Body of pancreas (tissue), 4 donors: ENCODE results near the gene EGR1. TPM values are rescaled to one million over a fixed set of nuclear protein-coding genes. Genes with fewer than 3 reads are reported as not detected.

Experiments used
- ATAC-seq: fragments of 150-250 bp; one replicate; pipeline ENCODE4 v1.9.1; 2016
- DNase-seq, 4 donors: peaks; one replicate each; pipeline ENCODE4 v3.0.0-alpha.2; 2019
- H3K27ac ChIP-seq, 4 donors: fragments of 200-600 bp; sonication (generic); 1 replicate in 3 of 4; 2 replicates in 1 of 4; pipeline versions ENCODE4 v1.5.1 to v1.6.1; 2016 to 2019; ENCODE audit warnings: mild to moderate bottlenecking in 1 of 4, mixed read lengths in 1 of 4, moderate library complexity in 1 of 4
- H3K27me3 ChIP-seq, 2 donors: fragments of 200-600 bp; sonication (generic); one replicate each; pipeline ENCODE4 v1.6.0; 2016; ENCODE audit warnings: mild to moderate bottlenecking in 1 of 2
- H3K36me3 ChIP-seq, 2 donors: fragments of 200-600 bp; sonication (generic); replicated peaks in 1 of 2; 2 replicates each; pipeline ENCODE4 v1.5.1; 2016; ENCODE audit warnings: low read depth in 2 of 2; ENCODE audit not compliant: insufficient read depth in 1 of 2
- H3K4me1 ChIP-seq: fragments of 200-600 bp; sonication (generic); one replicate; pipeline ENCODE4 v1.6.0; 2016
- H3K4me3 ChIP-seq, 2 donors: fragments of 200-600 bp; sonication (generic); 1 replicate in 1 of 2; 2 replicates in 1 of 2; pipeline ENCODE4 v1.5.1; 2016 to 2019
- H3K9me3 ChIP-seq, 3 donors: fragments of 200-600 bp; sonication (generic); 1 replicate in 2 of 3; 2 replicates in 1 of 3; pipeline ENCODE4 v1.5.1; 2016
- CTCF ChIP-seq, 7 experiments: fragments of 450-650 bp in 4 of 7; fragments of 200-600 bp in 3 of 7; sonication (generic) in 3 of 7; IDR thresholded peaks; one replicate each; pipeline ENCODE4 v1.5.1; 2016 to 2019; ENCODE audit warnings: antibody characterized with exemption in 7 of 7
- POLR2A ChIP-seq, 3 donors: fragments of 450-650 bp; IDR thresholded peaks; one replicate each; pipeline ENCODE4 v1.6.1; 2016; ENCODE audit warnings: antibody characterized with exemption in 3 of 3, mild to moderate bottlenecking in 2 of 3
- WGBS, 2 donors: methylation state at CpG; one replicate each; pipeline ENCODE4 v1.1.5; 2017; 5-methylcytosine and 5-hydroxymethylcytosine counted together
- intact Hi-C: fragments of 100-400 bp; cut with DNase I; formaldehyde crosslinking; loops from one replicate; pipeline ENCODE4 v1.15.1; 2023
- total RNA-seq, 2 donors: library from RNA; depleted of rRNA; stranded (reverse); fragments of >200 nt; gene quantifications; one replicate each; pipeline ENCODE4 v1.1.0, GENCODE V29; 2016

The EGR1 gene
- total RNA-seq, 2 donors from 2014 or later, result 51.1 to 139 TPM

- TF ChIP-seq CTCF (IDR thresholded peaks at IDR 0.05) (no peak), POLR2A (IDR thresholded peaks at IDR 0.05) (no peak)
- no peak for ATAC-seq
Observed at GRCh38 chr5:138495351-138495750, 30.1 kb downstream of the EGR1 start.

GRCh38 chr5:138498376-138498775 is 33.1 kb downstream of the EGR1 start:
- 39 to 56% methylated on average over 4 of the region's 4 CpGs for WGBS, 2 donors
- no peaks in the 10 kb centered on the region for H3K4me1 ChIP-seq
- no peak overlapping the region for H3K27ac ChIP-seq
- ATAC-seq (no peak), DNase-seq (no peak)
- no peak for TF ChIP-seq CTCF (IDR thresholded peaks at IDR 0.05)
- TF ChIP-seq POLR2A (IDR thresholded peaks at IDR 0.05), result no peak
- intact Hi-C loops, result no loop called here
- H3K4me3 ChIP-seq, result no peak overlapping the region
- H3K27me3 ChIP-seq, result no peaks in the 10 kb centered on the region
- H3K9me3 ChIP-seq, result no peaks in the 10 kb centered on the region
- no peaks in the 10 kb centered on the region for H3K36me3 ChIP-seq

More at GRCh38 chr5:138495351-138495750, 30.1 kb downstream of the EGR1 start:
- no peaks in the 10 kb centered on the region for H3K36me3 ChIP-seq
- no peak for DNase-seq
- intact Hi-C loops, result no loop called here
- H3K4me3 ChIP-seq, result no peak overlapping the region
- no peaks in the 10 kb centered on the region for H3K9me3 ChIP-seq
- peaks cover 22% of the 10 kb centered on the region for H3K4me1 ChIP-seq
- no peaks in the 10 kb centered on the region for H3K27me3 ChIP-seq
- no peak overlapping the region for H3K27ac ChIP-seq
- WGBS, 2 donors, result 66 to 76% methylated on average over 7 of the region's 7 CpGs

- ATAC-seq (no peak), DNase-seq (no peak)
- TF ChIP-seq POLR2A (IDR thresholded peaks at IDR 0.05) (no peak), CTCF (IDR thresholded peaks at IDR 0.05) (no peak)
- intact Hi-C loops, result loop anchor here (5.0 kb wide), 1 partner anchor 45 kb away; no protein-coding TSS in a partner anchor
- peaks cover 17% of the 10 kb centered on the region for H3K4me1 ChIP-seq
- H3K36me3 ChIP-seq, result no peaks in the 10 kb centered on the region
- no peaks in the 10 kb centered on the region for H3K27me3 ChIP-seq
- H3K9me3 ChIP-seq, result no peaks in the 10 kb centered on the region
- no peak overlapping the region for H3K4me3 ChIP-seq
- no peak overlapping the region for H3K27ac ChIP-seq
- 60 to 77% methylated on average over 4 of the region's 4 CpGs for WGBS, 2 donors
Observed at GRCh38 chr5:138502121-138502520, 36.8 kb downstream of the EGR1 start.

- Histone ChIP-seq H3K27ac (no peak overlapping the region), H3K9me3 (no peaks in the 10 kb centered on the region), H3K4me3 (no peak overlapping the region), H3K27me3 (no peaks in the 10 kb centered on the region), H3K4me1 (peaks cover 17% of the 10 kb centered on the region), H3K36me3 (no peaks in the 10 kb centered on the region)
- TF ChIP-seq POLR2A (IDR thresholded peaks at IDR 0.05) (no peak), CTCF (IDR thresholded peaks at IDR 0.05) (no peak)
- intact Hi-C loops, result loop anchor here (5.0 kb wide), 1 partner anchor 45 kb away; no protein-coding TSS in a partner anchor
- DNase-seq (no peak), ATAC-seq (no peak)
- WGBS, 2 donors, result 70 to 72% methylated on average over 10 to 11 of the region's 11 CpGs
Observed at GRCh38 chr5:138502521-138502920, 37.2 kb downstream of the EGR1 start.
